OCI-M2 (cell line): ENCODE data around the gene ABLIM2.

ENCODE experiments used
- DNase-seq: peaks from one replicate; lab custom pipeline; 2025; ENCODE audit not compliant: unreplicated experiment; lab: John Stamatoyannopoulos, UW

ABLIM2 gene

GRCh38 chr4:8176547-8177399 lies 18.2 kb upstream of the ABLIM2 start:
- no peak for DNase-seq

- DNase-seq, result no peak
These were observed 17.1 kb upstream of the ABLIM2 start for GRCh38 chr4:8175686-8176085.

- no peak for DNase-seq
These were observed 16.4 kb upstream of the ABLIM2 start for GRCh38 chr4:8174970-8175369.

GRCh38 chr4:8173492-8174242 lies 15.1 kb upstream of the ABLIM2 start:
- DNase-seq, result no peak

GRCh38 chr4:8171984-8172924 lies 13.6 kb upstream of the ABLIM2 start:
- DNase-seq, result no peak

- DNase-seq, result no peak
These were observed 12.7 kb upstream of the ABLIM2 start for GRCh38 chr4:8171266-8171665.

GRCh38 chr4:8170341-8170740 lies 11.7 kb upstream of the ABLIM2 start:
- no peak for DNase-seq

GRCh38 chr4:8169763-8170162 lies 11.2 kb upstream of the ABLIM2 start:
- DNase-seq, result no peak

- DNase-seq, result no peak
These were observed 10.4 kb upstream of the ABLIM2 start for GRCh38 chr4:8168832-8169598.

- DNase-seq, result no peak
These were observed 9.6 kb upstream of the ABLIM2 start for GRCh38 chr4:8168232-8168631.

- DNase-seq, result no peak
These were observed 9.2 kb upstream of the ABLIM2 start for GRCh38 chr4:8167815-8168214.

GRCh38 chr4:8167291-8167690 lies 8.7 kb upstream of the ABLIM2 start:
- DNase-seq, result no peak

- DNase-seq, result no peak
These were observed 6.8 kb upstream of the ABLIM2 start for GRCh38 chr4:8165374-8165896.

- DNase-seq, result no peak
These were observed 6.1 kb upstream of the ABLIM2 start for GRCh38 chr4:8164687-8165086.

- DNase-seq, result no peak
These were observed 5.6 kb upstream of the ABLIM2 start for GRCh38 chr4:8164194-8164565.

GRCh38 chr4:8163436-8164193 lies 5.0 kb upstream of the ABLIM2 start:
- DNase-seq, result no peak

- no peak for DNase-seq
These were observed 4.4 kb upstream of the ABLIM2 start for GRCh38 chr4:8163026-8163425.

GRCh38 chr4:8162625-8163024 lies 4.0 kb upstream of the ABLIM2 start:
- no peak for DNase-seq

GRCh38 chr4:8160572-8160971 lies 2.0 kb upstream of the ABLIM2 start:
- DNase-seq, result no peak

GRCh38 chr4:8160233-8160560 lies 1.6 kb upstream of the ABLIM2 start:
- DNase-seq, result no peak
